Right hindlimb (tissue), 1 donor: ENCODE measurements around the gene P2RX1.

Experiments used
- DNase-seq: peaks from one replicate; pipeline ENCODE4 v3.0.0-alpha.2; 2018

P2RX1 gene

GRCh38 chr17:3848229-3848835 is 67.9 kb downstream of the P2RX1 start:
- DNase-seq: no peak

DNA sequence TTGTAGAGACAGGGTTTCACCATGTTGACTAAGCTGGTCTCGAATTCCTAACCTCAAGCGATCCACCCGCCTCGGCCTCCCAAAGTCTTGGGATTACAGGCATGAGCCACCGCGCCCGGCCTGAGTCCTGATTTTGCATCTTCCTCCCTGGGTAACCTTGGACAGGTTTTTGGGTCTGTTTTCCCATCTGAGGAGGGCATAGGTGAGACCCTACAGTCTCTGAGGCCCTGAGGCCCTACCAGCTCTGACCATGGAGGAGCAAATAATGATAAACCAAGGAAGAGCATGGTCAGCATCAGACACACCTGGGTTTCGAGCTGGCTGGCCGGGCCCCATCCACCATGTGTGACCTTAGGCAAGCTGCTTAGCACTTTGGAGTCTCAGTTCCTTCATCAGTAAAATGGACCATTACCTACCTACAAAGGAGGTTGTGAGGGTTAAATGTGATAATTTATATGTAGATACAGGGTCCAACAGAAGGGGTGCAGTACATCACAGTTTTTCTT is 69.0 kb downstream of the P2RX1 start:
- DNase-seq: no peak
